SK-N-SH treated with all-trans-retinoic acid at 6 μM for 48 hours (cell line): Measurements from ENCODE around the gene RGS7.

Experiments used
- ATAC-seq: fragments of 200-7000 bp; cut with Tn5 transposase; 3 replicates; pipeline ENCODE4 v1.9.1; 2020; ENCODE audit warnings: mild to moderate bottlenecking, moderate library complexity
- ARNTL ChIP-seq: fragments of 450-650 bp; formaldehyde crosslinking; IDR thresholded peaks from 2 replicates; pipeline ENCODE4 v1.5.0; 2020; ENCODE audit warnings: low read depth, mild to moderate bottlenecking, moderate library complexity, borderline replicate concordance
- BACH2 ChIP-seq: fragments of 250-450 bp; sonication (Bioruptor Pico); IDR thresholded peaks from 2 replicates; pipeline ENCODE4 v1.9.0; 2021; ENCODE audit warnings: mild to moderate bottlenecking, borderline replicate concordance
- CREB5 ChIP-seq: fragments of 250-450 bp; sonication (Bioruptor Pico); IDR thresholded peaks from 2 replicates; pipeline ENCODE4 v1.5.1; 2020; ENCODE audit warnings: low read depth, mild to moderate bottlenecking, moderate library complexity
- CSDC2 ChIP-seq: fragments of 250-450 bp; sonication (Bioruptor Pico); IDR thresholded peaks from 2 replicates; pipeline ENCODE4 v1.5.0; 2020; ENCODE audit warnings: mild to moderate bottlenecking, moderate library complexity
- CSRNP3 ChIP-seq: fragments of 250-450 bp; sonication (Bioruptor Pico); IDR thresholded peaks from 2 replicates; pipeline ENCODE4 v1.5.1; 2021; ENCODE audit warnings: mild to moderate bottlenecking, moderate library complexity
- ESRRG ChIP-seq: fragments of 250-450 bp; sonication (Bioruptor Pico); IDR thresholded peaks from 2 replicates; pipeline ENCODE4 v1.6.1; 2021; ENCODE audit warnings: mild to moderate bottlenecking
- GLIS3 ChIP-seq: fragments of 250-450 bp; sonication (Bioruptor Pico); IDR thresholded peaks from 2 replicates; pipeline ENCODE4 v1.5.0; 2020; ENCODE audit warnings: mild to moderate bottlenecking, moderate library complexity
- ISL1 ChIP-seq: fragments of 250-450 bp; sonication (Bioruptor Pico); IDR thresholded peaks from 2 replicates; pipeline ENCODE4 v2.1.2; 2022; ENCODE audit warnings: mild to moderate bottlenecking, moderate library complexity
- PATZ1 ChIP-seq: fragments of 250-450 bp; sonication (Bioruptor Pico); IDR thresholded peaks from 2 replicates; pipeline ENCODE4 v1.8.0; 2020; ENCODE audit warnings: mild to moderate bottlenecking, moderate library complexity, borderline replicate concordance
- POU6F1 ChIP-seq: fragments of 250-450 bp; sonication (Bioruptor Pico); IDR thresholded peaks from 2 replicates; pipeline ENCODE4 v1.8.0; 2021; ENCODE audit warnings: low read depth, mild to moderate bottlenecking, moderate library complexity, borderline replicate concordance
- PPARA ChIP-seq: fragments of 250-450 bp; sonication (Bioruptor Pico); IDR thresholded peaks from 2 replicates; pipeline ENCODE4 v1.5.0; 2020; ENCODE audit warnings: mild to moderate bottlenecking, borderline replicate concordance
- RARB ChIP-seq: fragments of 250-450 bp; sonication (Bioruptor Pico); IDR thresholded peaks from 2 replicates; pipeline ENCODE4 v1.8.0; 2021; ENCODE audit warnings: mild to moderate bottlenecking, moderate library complexity
- SNAI2 ChIP-seq: fragments of 250-450 bp; sonication (Bioruptor Pico); IDR thresholded peaks from 2 replicates; pipeline ENCODE4 v1.5.0; 2020; ENCODE audit warnings: mild to moderate bottlenecking, moderate library complexity
- TCF4 ChIP-seq: fragments of 250-450 bp; sonication (Bioruptor Pico); IDR thresholded peaks from 2 replicates; pipeline ENCODE4 v1.8.0; 2021; ENCODE audit warnings: mild to moderate bottlenecking, moderate library complexity, borderline replicate concordance
- TOX ChIP-seq: fragments of 250-450 bp; sonication (Bioruptor Pico); IDR thresholded peaks from 2 replicates; pipeline ENCODE4 v1.8.0; 2021; ENCODE audit warnings: mild to moderate bottlenecking, moderate library complexity, borderline replicate concordance
- TSHZ2 ChIP-seq: fragments of 250-450 bp; sonication (Bioruptor Pico); IDR thresholded peaks from 2 replicates; pipeline ENCODE4 v1.5.0; 2020; ENCODE audit warnings: mild to moderate bottlenecking, moderate library complexity
- ZC3H10 ChIP-seq: fragments of 250-450 bp; sonication (Bioruptor Pico); IDR thresholded peaks from 2 replicates; pipeline ENCODE4 v1.5.1; 2021; ENCODE audit warnings: mild to moderate bottlenecking, moderate library complexity
- ZFP3 ChIP-seq: fragments of 250-450 bp; sonication (Bioruptor Pico); IDR thresholded peaks from 2 replicates; pipeline ENCODE4 v1.5.0; 2020; ENCODE audit warnings: mild to moderate bottlenecking, moderate library complexity
- ZFP30 ChIP-seq: fragments of 450-650 bp; formaldehyde crosslinking; IDR thresholded peaks from 2 replicates; pipeline ENCODE4 v1.5.0; 2022; ENCODE audit warnings: mild to moderate bottlenecking, moderate library complexity
- ZNF565 ChIP-seq: fragments of 450-650 bp; formaldehyde crosslinking; conservative IDR thresholded peaks from 2 replicates; pipeline ENCODE4 v1.5.0; 2020; ENCODE audit warnings: low read depth, mild to moderate bottlenecking, moderate library complexity
- ZNF70 ChIP-seq: fragments of 450-650 bp; formaldehyde crosslinking; IDR thresholded peaks from 2 replicates; pipeline ENCODE4 v1.5.0; 2020; ENCODE audit warnings: mild to moderate bottlenecking, moderate library complexity

RGS7 gene

GRCh38 chr1:241048622-241049021 is 308.4 kb downstream of the RGS7 start (continued):
- TF ChIP-seq ISL1 (CRISPR knock-in tag) (no peak), CSDC2 (no peak), SNAI2 (no peak), ZNF70 (CRISPR knock-in tag) (no peak), ZC3H10 (CRISPR knock-in tag) (no peak), TCF4 (no peak), CREB5 (CRISPR knock-in tag) (no peak)

- no peak for ATAC-seq
- TF ChIP-seq ZC3H10 (CRISPR knock-in tag) = no peak
- TF ChIP-seq CSDC2 = no peak
- TF ChIP-seq TCF4 = no peak
- no peak for TF ChIP-seq TSHZ2 (CRISPR knock-in tag)
- no peak for TF ChIP-seq PPARA (CRISPR knock-in tag)
- TF ChIP-seq RARB (CRISPR knock-in tag) = no peak
- no peak for TF ChIP-seq ISL1 (CRISPR knock-in tag)
- no peak for TF ChIP-seq POU6F1 (CRISPR knock-in tag)
- no peak for TF ChIP-seq ESRRG
- TF ChIP-seq ZNF565 (CRISPR knock-in tag) = no peak
- TF ChIP-seq CSRNP3 (CRISPR knock-in tag) = no peak
- TF ChIP-seq BACH2 (CRISPR knock-in tag) = no peak
- no peak for TF ChIP-seq ZFP30 (CRISPR knock-in tag)
- TF ChIP-seq ZNF70 (CRISPR knock-in tag) = no peak
- TF ChIP-seq SNAI2 = no peak
- no peak for TF ChIP-seq ARNTL
- no peak for TF ChIP-seq PATZ1 (CRISPR knock-in tag)
- no peak for TF ChIP-seq ZFP3 (CRISPR knock-in tag)
Observed at GRCh38 chr1:241045659-241046058, 311.3 kb downstream of the RGS7 start.

- TF ChIP-seq PATZ1 (CRISPR knock-in tag) = no peak
- no peak for TF ChIP-seq SNAI2
- TF ChIP-seq TOX (CRISPR knock-in tag) = no peak
- no peak for TF ChIP-seq GLIS3 (CRISPR knock-in tag)
- no peak for TF ChIP-seq ARNTL
- TF ChIP-seq CSDC2 = no peak
- no peak for TF ChIP-seq RARB (CRISPR knock-in tag)
- TF ChIP-seq BACH2 (CRISPR knock-in tag) = no peak
- no peak for TF ChIP-seq PPARA (CRISPR knock-in tag)
- no peak for TF ChIP-seq ZFP3 (CRISPR knock-in tag)
- no peak for TF ChIP-seq ISL1 (CRISPR knock-in tag)
- TF ChIP-seq TCF4 = no peak
- ATAC-seq = no peak
Observed at GRCh38 chr1:241034203-241034936, 322.6 kb downstream of the RGS7 start.
